Measurements from ENCODE around the gene CCDC63.

DNA sequence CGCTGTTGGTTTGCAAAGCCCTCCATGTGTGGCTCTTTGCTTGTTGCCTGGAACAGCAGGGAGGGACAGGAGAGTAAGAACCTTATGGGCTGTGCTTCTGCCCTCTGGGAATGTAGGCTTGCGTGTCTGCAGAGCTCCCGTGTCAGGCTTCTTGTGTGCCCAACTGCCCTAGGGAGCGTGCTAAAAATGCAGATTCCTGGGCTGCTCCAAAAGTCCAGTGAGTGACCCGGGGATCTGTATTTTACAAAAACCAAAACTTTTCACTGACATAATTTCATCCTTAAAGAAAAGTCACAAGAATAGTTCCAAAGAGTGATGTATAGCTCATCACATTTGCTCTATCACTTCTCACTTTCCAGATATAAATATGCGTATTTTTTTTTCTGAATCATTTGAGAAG is 34.8 kb upstream of the CCDC63 start:
- TF ChIP-seq CTCF (IDR thresholded peaks at IDR 0.05; ENCODE audit: extremely low read depth in 1 of 2, insufficient read depth in 1 of 2, low read depth in 1 of 2, low read length in 2 of 2) (no peak), POLR2A (IDR thresholded peaks at IDR 0.05; ENCODE audit: low read depth, low read length) (no peak), EZH2 (IDR thresholded peaks at IDR 0.05; ENCODE audit: borderline replicate concordance, low read depth, low read length, severe bottlenecking) (no peak), FOS (IDR thresholded peaks at IDR 0.05; ENCODE audit: borderline replicate concordance, insufficient read depth, low read length) (no peak), POLR2AphosphoS5 (IDR thresholded peaks at IDR 0.05; ENCODE audit: insufficient read depth, low read depth, low read length) (no peak), JUN (IDR thresholded peaks at IDR 0.05; ENCODE audit: borderline replicate concordance, insufficient read depth, insufficient read length, low read depth) (no peak), MYC (IDR thresholded peaks at IDR 0.05; ENCODE audit: low read depth, low read length) (no peak)
- TF ChIP-seq, protein P1, sequence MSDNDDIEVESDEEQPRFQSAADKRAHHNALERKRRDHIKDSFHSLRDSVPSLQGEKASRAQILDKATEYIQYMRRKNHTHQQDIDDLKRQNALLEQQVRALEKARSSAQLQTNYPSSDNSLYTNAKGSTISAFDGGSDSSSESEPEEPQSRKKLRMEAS (IDR thresholded peaks at IDR 0.05; ENCODE audit: insufficient read depth, insufficient read length): no peak

Data from endothelial cell of umbilical vein (primary cell).